Endothelial cell of umbilical vein (primary cell): ENCODE data around the gene MRPL17. TPM values are rescaled to one million over a fixed set of nuclear protein-coding genes. Genes with fewer than 3 reads are reported as not detected.

Experiments
- BruUV-seq: library from RNA; stranded (reverse); fragments of 400-500 nt; replicated peaks from 2 replicates; lab custom pipeline; 2021; lab: Mats Ljungman, UMichigan
- CTCF ChIA-PET: fragments of 300-600, 350-600 bp; sonication (Branson Sonifier 250); formaldehyde crosslinking; loops from one replicate; lab custom pipeline; 2021; ENCODE audit warnings: antibody characterized with exemption, inconsistent platforms; lab: Charles Lee
- POLR2A ChIA-PET: fragments of 300-600, 350-600 bp; sonication (Branson Sonifier 250); formaldehyde crosslinking; loops from one replicate; lab custom pipeline; 2021; ENCODE audit warnings: antibody characterized with exemption, inconsistent platforms; lab: Charles Lee
- DNase-seq: peaks from one replicate; pipeline ENCODE4 v3.0.0-alpha.2; 2011; ENCODE audit warnings: low read depth, low spot score
- FAIRE-seq: peaks from 2 replicates; lab custom pipeline; 2011; peaks lifted over from hg19 to GRCh38; lab: Jason Lieb, UNC
- H2AFZ ChIP-seq: 2 replicates; pipeline ENCODE4 v1.6.0; 2012; ENCODE audit warnings: low read depth, low read length, control low read depth, inconsistent platforms
- H3K27ac ChIP-seq: 2 replicates; pipeline ENCODE4 v1.5.1; 2011; ENCODE audit warnings: low read depth, mild to moderate bottlenecking, control low read depth, low read length, moderate library complexity; ENCODE audit not compliant: insufficient read depth
- H3K27me3 ChIP-seq, 2 experiments: 2 replicates each; pipeline versions ENCODE4 v1.6.0 to v1.6.1; 2011; ENCODE audit warnings: low read length in 2 of 2, mixed read lengths in 1 of 2; ENCODE audit not compliant: control insufficient read depth in 2 of 2, insufficient read depth in 2 of 2
- H3K36me3 ChIP-seq, 2 experiments: 2 replicates in 1 of 2; 3 replicates in 1 of 2; pipeline ENCODE4 v1.5.1; 2011; ENCODE audit warnings: low read length in 2 of 2, mild to moderate bottlenecking in 1 of 2, moderate library complexity in 1 of 2; ENCODE audit not compliant: control insufficient read depth in 2 of 2, insufficient read depth in 2 of 2; ENCODE audit errors: extremely low read depth in 1 of 2
- H3K4me1 ChIP-seq: 3 replicates; pipeline ENCODE4 v1.5.1; 2011; ENCODE audit warnings: mild to moderate bottlenecking, low read length; ENCODE audit not compliant: control insufficient read depth, insufficient read depth; ENCODE audit errors: extremely low read depth
- H3K4me2 ChIP-seq: 2 replicates; pipeline ENCODE4 v1.6.1; 2011; ENCODE audit warnings: low read length, control low read depth, mixed read lengths; ENCODE audit not compliant: insufficient read depth
- H3K4me3 ChIP-seq, 3 experiments: fragments of 200-600 bp in 1 of 3; sonication (generic), shearing (Covaris generic) in 1 of 3; replicated peaks in 1 of 3; 2 replicates each; pipeline ENCODE4 v1.5.1; 2011 to 2016; ENCODE audit warnings: control low read depth in 3 of 3, low read length in 3 of 3, mild to moderate bottlenecking in 2 of 3, inconsistent platforms in 1 of 3, low read depth in 1 of 3, moderate library complexity in 1 of 3; ENCODE audit not compliant: insufficient read depth in 1 of 3
- H3K79me2 ChIP-seq: 2 replicates; pipeline ENCODE4 v1.6.0; 2012; ENCODE audit warnings: low read length, inconsistent platforms; ENCODE audit not compliant: control insufficient read depth, insufficient read depth
- H3K9ac ChIP-seq: replicated peaks from 2 replicates; pipeline ENCODE3; 2011; ENCODE audit warnings: low read length, control low read depth; ENCODE audit not compliant: insufficient read depth; ENCODE audit errors: extremely low read depth
- H3K9me1 ChIP-seq: replicated peaks from 3 replicates; pipeline ENCODE4 v1.6.0; 2011; ENCODE audit warnings: mild to moderate bottlenecking, low read length; ENCODE audit not compliant: control insufficient read depth, insufficient read depth; ENCODE audit errors: extremely low read depth
- H3K9me3 ChIP-seq: replicated peaks from 2 replicates; pipeline ENCODE4 v1.5.1; 2012; ENCODE audit warnings: low read length, inconsistent platforms; ENCODE audit not compliant: control insufficient read depth, insufficient read depth
- H4K20me1 ChIP-seq: replicated peaks from 2 replicates; pipeline ENCODE3; 2011; ENCODE audit warnings: mild to moderate bottlenecking, low read length; ENCODE audit not compliant: control insufficient read depth, insufficient read depth; ENCODE audit errors: extremely low read depth
- EZH2 ChIP-seq: IDR thresholded peaks from 2 replicates; pipeline ENCODE4 v1.6.1; 2012; ENCODE audit warnings: borderline replicate concordance, low read depth, mild to moderate bottlenecking, moderate library complexity, low read length, inconsistent platforms; ENCODE audit not compliant: severe bottlenecking
- FOS ChIP-seq: IDR thresholded peaks from 2 replicates; pipeline ENCODE4 v1.6.1; 2011; ENCODE audit warnings: mild to moderate bottlenecking, low read length, moderate library complexity, borderline replicate concordance; ENCODE audit not compliant: insufficient read depth
- JUN ChIP-seq: IDR thresholded peaks from 2 replicates; pipeline ENCODE4 v1.6.1; 2011; ENCODE audit warnings: borderline replicate concordance, low read depth; ENCODE audit not compliant: insufficient read length, insufficient read depth
- POLR2AphosphoS5 ChIP-seq: IDR thresholded peaks from 2 replicates; pipeline ENCODE4 v1.6.1; 2012; ENCODE audit warnings: low read depth, mild to moderate bottlenecking, control low read depth, low read length, moderate library complexity; ENCODE audit not compliant: insufficient read depth
- dilution Hi-C: fragments of 300-500 bp; cut with MboI; formaldehyde crosslinking; loops from one replicate; pipeline ENCODE4 v1.15.0; 2019; ENCODE audit warnings: low sequenced_read_pairs; ENCODE audit not compliant: extremely low pct_ligation_motif_present
- intact Hi-C: fragments of 100-400 bp; cut with micrococcal nuclease; formaldehyde crosslinking; loops from one replicate; pipeline ENCODE4 v1.10.0; 2022
- polyA plus RNA-seq, 4 experiments: library from polyadenylated mRNA; depleted of rRNA in 3 of 4; stranded (reverse) in 3 of 4; unstranded in 1 of 4; fragments of >200 nt; gene quantifications; 2 replicates each; pipeline versions ENCODE4 v1.2.1 to v1.2.3, GENCODE V29; 2011 to 2012; ENCODE audit warnings: missing spikeins in 1 of 4
- total RNA-seq: library from RNA; stranded (reverse); gene quantifications from 2 replicates; pipeline ENCODE4 v1.2.3, GENCODE V29; 2021
- TF ChIP-seq, protein P1 (sequence below): IDR thresholded peaks from 2 replicates; pipeline ENCODE4 v1.6.1; 2011; ENCODE audit not compliant: insufficient read depth, insufficient read length

MRPL17 gene
- total and polyA plus RNA-seq, 2 donors (not counting 3 experiments of a cell fraction or from before 2014, with no cell fraction given), result 67.6 to 87.2 TPM

DNA sequence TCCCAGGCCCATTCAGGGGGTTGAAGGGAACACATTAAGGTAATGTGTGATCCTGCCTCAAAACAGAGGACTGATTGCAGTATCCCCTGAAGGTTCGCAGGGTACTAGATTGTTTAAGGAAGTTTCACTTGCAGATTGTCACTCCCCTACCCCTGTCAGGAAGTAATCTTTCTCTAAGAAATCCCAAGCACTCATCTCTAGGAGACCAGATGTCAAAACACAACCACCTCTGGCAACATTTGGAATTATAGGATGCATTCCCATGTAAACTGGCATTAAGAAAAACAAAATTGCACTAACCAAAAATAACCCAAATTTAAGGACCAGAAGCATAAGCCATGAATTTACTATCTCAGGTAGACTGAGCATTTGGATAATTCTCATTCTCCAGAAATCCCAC lies 1.6 kb downstream of the MRPL17 start:
- H2AFZ ChIP-seq, result no peak overlapping the region
- DNase-seq (no peak), FAIRE-seq (no peak)
- H3K9me3 ChIP-seq, result no peaks in the 10 kb centered on the region
- POLR2A ChIA-PET, result no interaction called here
- H3K9me1 ChIP-seq, result no peaks in the 10 kb centered on the region
- peak overlapping the region; percentile 83 for H3K4me2 ChIP-seq
- no peaks in the 10 kb centered on the region for H4K20me1 ChIP-seq
- TF ChIP-seq EZH2, result no peak
- TF ChIP-seq, protein P1, sequence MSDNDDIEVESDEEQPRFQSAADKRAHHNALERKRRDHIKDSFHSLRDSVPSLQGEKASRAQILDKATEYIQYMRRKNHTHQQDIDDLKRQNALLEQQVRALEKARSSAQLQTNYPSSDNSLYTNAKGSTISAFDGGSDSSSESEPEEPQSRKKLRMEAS, result no peak
- peak overlapping the region; percentile 39 for H3K9ac ChIP-seq
- no TSS peak for BruUV-seq
- dilution Hi-C loops (no loop called here), intact Hi-C loops (no loop called here)
- H3K4me1 ChIP-seq, result peaks cover 22% of the 10 kb centered on the region
- H3K4me3 ChIP-seq, result peak overlapping the region in 1 of 3 experiments; percentile 91
- H3K27me3 ChIP-seq, result no peaks in the 10 kb centered on the region
- no peak overlapping the region for H3K27ac ChIP-seq
- H3K79me2 ChIP-seq, result peaks cover 28% of the 10 kb centered on the region
- CTCF ChIA-PET, result interaction anchor here (0.8 to 3.9 kb wide), 9 partner anchors 13 to 150 kb away, joined by 3 to 48 read pairs (median 7); partner anchors contain the start of genes TAF10 and TPP1
- peaks cover 0 to 6% of the 10 kb centered on the region in 2 experiments for H3K36me3 ChIP-seq

DNA sequence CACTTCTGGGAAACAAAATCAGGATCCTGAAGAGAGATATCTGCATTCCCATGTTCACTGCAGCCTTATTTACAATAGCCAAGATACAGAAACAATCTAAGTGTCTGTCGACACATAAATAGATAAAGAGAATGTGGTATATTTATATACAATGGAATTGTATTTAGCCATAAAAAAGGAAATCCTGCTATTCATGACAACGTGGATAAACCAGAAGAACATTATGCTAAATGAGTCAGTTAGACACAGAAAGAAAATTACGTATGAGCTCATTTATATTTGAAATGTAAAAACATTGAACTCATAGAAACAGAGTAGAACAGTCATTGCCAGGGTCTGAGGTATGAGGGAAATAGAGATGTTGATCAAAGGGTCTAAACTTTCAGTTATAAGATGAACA lies 6.1 kb downstream of the MRPL17 start:
- Histone ChIP-seq H3K9me3 (no peaks in the 10 kb centered on the region), H2AFZ (no peak overlapping the region), H3K79me2 (peaks cover 17% of the 10 kb centered on the region), H3K4me1 (peaks cover 27% of the 10 kb centered on the region), H3K9me1 (no peaks in the 10 kb centered on the region), H3K27ac (peak overlapping the region; percentile 29), H4K20me1 (no peaks in the 10 kb centered on the region), H3K4me2 (peak overlapping the region; percentile 27), H3K9ac (peak overlapping the region; percentile 1), H3K4me3 (no peak overlapping the region), H3K36me3 (peaks cover 0 to 6% of the 10 kb centered on the region in 2 experiments), H3K27me3 (no peaks in the 10 kb centered on the region)
- ChIA-PET CTCF (interaction anchor here (1.3 to 1.5 kb wide), 2 partner anchors 9 to 58 kb away, joined by 4 to 14 read pairs; partner anchors contain the start of gene TPP1), POLR2A (interaction anchor here (1.1 kb wide), 1 partner anchor 65 kb away, joined by 4 read pairs; the partner anchor contains the start of gene TAF10)
- dilution Hi-C loops (no loop called here), intact Hi-C loops (no loop called here)
- BruUV-seq, result no TSS peak
- DNase-seq (peak; percentile 29), FAIRE-seq (peak; percentile 55)
- TF ChIP-seq JUN (peak; percentile 76), POLR2AphosphoS5 (no peak), FOS (peak; percentile 6)
